DOHH2 (cell line): ENCODE results near the gene IFI27L2.

Experiments
- H3F3A ChIP-seq: fragments of 200-600 bp; sonication (generic), shearing (Covaris generic); 2 replicates; pipeline ENCODE4 v1.6.0; 2016; ENCODE audit warnings: antibody characterized with exemption, mild to moderate bottlenecking; ENCODE audit not compliant: control insufficient read depth, insufficient read depth
- H3K27ac ChIP-seq: fragments of 200-600 bp; sonication (generic); 2 replicates; pipeline ENCODE4 v1.5.1; 2014; ENCODE audit warnings: low read depth, mild to moderate bottlenecking, low read length, moderate library complexity
- H3K27me3 ChIP-seq: fragments of 200-600 bp; sonication (generic); 2 replicates; pipeline ENCODE4 v1.6.1; 2014; ENCODE audit warnings: mild to moderate bottlenecking, low read length, mixed read lengths; ENCODE audit not compliant: control insufficient read depth
- H3K36me3 ChIP-seq: fragments of 200-600 bp; sonication (generic); 2 replicates; pipeline ENCODE4 v1.6.1; 2014; ENCODE audit warnings: mild to moderate bottlenecking, low read length, moderate library complexity, mixed read lengths; ENCODE audit not compliant: control insufficient read depth
- H3K4me1 ChIP-seq: fragments of 200-600 bp; sonication (generic); 2 replicates; pipeline ENCODE4 v1.6.1; 2014; ENCODE audit warnings: mild to moderate bottlenecking, low read length, mixed read lengths; ENCODE audit not compliant: control insufficient read depth
- H3K4me2 ChIP-seq: fragments of 200-600 bp; sonication (generic); 2 replicates; pipeline ENCODE4 v1.6.0; 2014; ENCODE audit warnings: mild to moderate bottlenecking, low read length, moderate library complexity
- H3K4me3 ChIP-seq: fragments of 200-600 bp; sonication (generic); 2 replicates; pipeline ENCODE4 v1.5.1; 2014; ENCODE audit warnings: mild to moderate bottlenecking, low read length, mixed read lengths
- H3K79me2 ChIP-seq: fragments of 200-600 bp; sonication (generic); 2 replicates; pipeline ENCODE4 v1.6.1; 2014; ENCODE audit warnings: mild to moderate bottlenecking, low read length, mixed read lengths; ENCODE audit not compliant: control insufficient read depth
- H3K9me2 ChIP-seq: fragments of 200-600 bp; sonication (generic); replicated peaks from 2 replicates; pipeline ENCODE4 v1.6.1; 2014; ENCODE audit warnings: mild to moderate bottlenecking, low read length, mixed read lengths; ENCODE audit not compliant: control insufficient read depth
- H3K9me3 ChIP-seq: fragments of 200-600 bp; sonication (generic); 2 replicates; pipeline ENCODE4 v1.6.1; 2014; ENCODE audit warnings: antibody characterized with exemption, low read length, mixed read lengths; ENCODE audit not compliant: control insufficient read depth, insufficient read depth
- H4K20me1 ChIP-seq: fragments of 200-600 bp; sonication (generic); 2 replicates; pipeline ENCODE4 v1.6.0; 2014; ENCODE audit warnings: low read depth, mild to moderate bottlenecking, antibody characterized with exemption, low read length, moderate library complexity; ENCODE audit not compliant: control insufficient read depth, insufficient read depth
- CTCF ChIP-seq: fragments of 200-600 bp; sonication (generic); IDR thresholded peaks from one replicate; pipeline ENCODE4 v1.5.1; 2014; ENCODE audit warnings: antibody characterized with exemption, mild to moderate bottlenecking, low read depth, low read length; ENCODE audit not compliant: poor library complexity, severe bottlenecking
- EZH2phosphoT487 ChIP-seq: fragments of 200-600 bp; sonication (generic); IDR thresholded peaks from 2 replicates; pipeline ENCODE4 v1.6.1; 2017; ENCODE audit warnings: borderline replicate concordance, mild to moderate bottlenecking, antibody characterized with exemption, low read length, moderate library complexity, mixed read lengths

IFI27L2 gene

GRCh38 chr14:94171208-94171607 is 41.8 kb upstream of the IFI27L2 start:
- H3K27ac ChIP-seq: no peak overlapping the region
- no peak overlapping the region for H3K4me3 ChIP-seq
- H3K36me3 ChIP-seq: no peaks in the 10 kb centered on the region
- H3K4me1 ChIP-seq: peaks cover 11% of the 10 kb centered on the region
- H3K79me2 ChIP-seq: no peaks in the 10 kb centered on the region
- H4K20me1 ChIP-seq: no peaks in the 10 kb centered on the region
- peaks cover 49% of the 10 kb centered on the region for H3K27me3 ChIP-seq
- 0 out of 2 replicates have a peak, but pooled peaks cover 4% of the 10 kb centered on the region for H3F3A ChIP-seq
- no peak overlapping the region for H3K4me2 ChIP-seq
- H3K9me3 ChIP-seq: no peaks in the 10 kb centered on the region
- TF ChIP-seq EZH2phosphoT487 (no peak), CTCF (no peak)
- no peaks in the 10 kb centered on the region for H3K9me2 ChIP-seq

- Histone ChIP-seq H4K20me1 (no peaks in the 10 kb centered on the region), H3K4me2 (no peak overlapping the region), H3K4me3 (no peak overlapping the region), H3K9me3 (no peaks in the 10 kb centered on the region), H3K4me1 (peaks cover 11% of the 10 kb centered on the region), H3K79me2 (no peaks in the 10 kb centered on the region), H3K36me3 (no peaks in the 10 kb centered on the region), H3K9me2 (no peaks in the 10 kb centered on the region), H3F3A (no peaks in the 10 kb centered on the region), H3K27me3 (peaks cover 38% of the 10 kb centered on the region), H3K27ac (no peak overlapping the region)
- TF ChIP-seq EZH2phosphoT487 (no peak), CTCF (no peak)
Observed at GRCh38 chr14:94170136-94170535, 40.7 kb upstream of the IFI27L2 start.

GRCh38 chr14:94165744-94166143 is 36.3 kb upstream of the IFI27L2 start:
- no peak overlapping the region for H3K4me3 ChIP-seq
- no peak for TF ChIP-seq EZH2phosphoT487
- no peaks in the 10 kb centered on the region for H3K9me3 ChIP-seq
- H3K27me3 ChIP-seq: peaks cover 9% of the 10 kb centered on the region
- no peaks in the 10 kb centered on the region for H4K20me1 ChIP-seq
- no peaks in the 10 kb centered on the region for H3K79me2 ChIP-seq
- H3K36me3 ChIP-seq: no peaks in the 10 kb centered on the region
- no peaks in the 10 kb centered on the region for H3F3A ChIP-seq
- H3K27ac ChIP-seq: no peak overlapping the region
- H3K4me2 ChIP-seq: no peak overlapping the region
- no peaks in the 10 kb centered on the region for H3K4me1 ChIP-seq
- H3K9me2 ChIP-seq: no peaks in the 10 kb centered on the region

- H4K20me1 ChIP-seq: no peaks in the 10 kb centered on the region
- H3K27me3 ChIP-seq: peaks cover 12% of the 10 kb centered on the region
- no peak for TF ChIP-seq CTCF
- no peak overlapping the region for H3K27ac ChIP-seq
- H3K79me2 ChIP-seq: no peaks in the 10 kb centered on the region
- H3K4me2 ChIP-seq: no peak overlapping the region
- no peaks in the 10 kb centered on the region for H3K36me3 ChIP-seq
- H3K9me2 ChIP-seq: no peaks in the 10 kb centered on the region
- H3K4me3 ChIP-seq: no peak overlapping the region
- no peaks in the 10 kb centered on the region for H3K9me3 ChIP-seq
- H3K4me1 ChIP-seq: no peaks in the 10 kb centered on the region
- H3F3A ChIP-seq: no peaks in the 10 kb centered on the region
Observed at GRCh38 chr14:94164685-94165431, 35.5 kb upstream of the IFI27L2 start.
